ENCODE data around the gene FOXN4. TPM values are rescaled to one million over a fixed set of nuclear protein-coding genes. Genes with fewer than 3 reads are reported as not detected.
"Not testable (repeated sequence)": the region's sequence is repeated elsewhere in the genome, so short reads cannot be mapped to it uniquely, and the experiment has no call there.

The FOXN4 gene
- total and polyA plus RNA-seq, 10 donors: 0.05 TPM; not detected in 9

GRCh38 chr12:109331301-109331952 lies 22.3 kb upstream of the FOXN4 start:
- WGBS, 5 donors: 52 to 75% (median 72%) methylated on average over 7 of the region's 7 CpGs
- Histone ChIP-seq H3K27me3 (replicated peaks in 1 of 7) (no peaks in the 10 kb centered on the region), H3K9me3 (peaks cover 0 to 4% (median 0%) of the 10 kb centered on the region in 8 donors), H3K4me1 (no peaks in the 10 kb centered on the region), H3K27ac (no peak overlapping the region), H3K36me3 (no peaks in the 10 kb centered on the region), H3K4me3 (no peak overlapping the region)
- intact Hi-C loops (cut with DNase I; ENCODE audit: low total_unique reads): no loop called here
- DNase-seq: no peak
- TF ChIP-seq, protein P1, sequence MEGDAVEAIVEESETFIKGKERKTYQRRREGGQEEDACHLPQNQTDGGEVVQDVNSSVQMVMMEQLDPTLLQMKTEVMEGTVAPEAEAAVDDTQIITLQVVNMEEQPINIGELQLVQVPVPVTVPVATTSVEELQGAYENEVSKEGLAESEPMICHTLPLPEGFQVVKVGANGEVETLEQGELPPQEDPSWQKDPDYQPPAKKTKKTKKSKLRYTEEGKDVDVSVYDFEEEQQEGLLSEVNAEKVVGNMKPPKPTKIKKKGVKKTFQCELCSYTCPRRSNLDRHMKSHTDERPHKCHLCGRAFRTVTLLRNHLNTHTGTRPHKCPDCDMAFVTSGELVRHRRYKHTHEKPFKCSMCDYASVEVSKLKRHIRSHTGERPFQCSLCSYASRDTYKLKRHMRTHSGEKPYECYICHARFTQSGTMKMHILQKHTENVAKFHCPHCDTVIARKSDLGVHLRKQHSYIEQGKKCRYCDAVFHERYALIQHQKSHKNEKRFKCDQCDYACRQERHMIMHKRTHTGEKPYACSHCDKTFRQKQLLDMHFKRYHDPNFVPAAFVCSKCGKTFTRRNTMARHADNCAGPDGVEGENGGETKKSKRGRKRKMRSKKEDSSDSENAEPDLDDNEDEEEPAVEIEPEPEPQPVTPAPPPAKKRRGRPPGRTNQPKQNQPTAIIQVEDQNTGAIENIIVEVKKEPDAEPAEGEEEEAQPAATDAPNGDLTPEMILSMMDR (IDR thresholded peaks at IDR 0.05 in 8 of 11, conservative IDR thresholded peaks at IDR 0.05 in 3 of 11): no peak
- TF ChIP-seq POLR2AphosphoS5 (IDR thresholded peaks at IDR 0.05) (no peak), POLR2A (IDR thresholded peaks at IDR 0.05) (no peak)

- Histone ChIP-seq H3K4me1 (no peaks in the 10 kb centered on the region), H3K27me3 (replicated peaks in 1 of 7) (no peaks in the 10 kb centered on the region), H3K9me3 (peaks cover 0 to 4% (median 0%) of the 10 kb centered on the region in 8 donors), H3K4me3 (no peak overlapping the region), H3K36me3 (no peaks in the 10 kb centered on the region), H3K27ac (no peak overlapping the region)
- WGBS, 5 donors: 79 to 88% (median 82%) methylated on average over 16 of the region's 16 CpGs
- DNase-seq: no peak
- intact Hi-C loops (cut with DNase I; ENCODE audit: low total_unique reads): no loop called here
- TF ChIP-seq POLR2A (IDR thresholded peaks at IDR 0.05) (no peak), POLR2AphosphoS5 (IDR thresholded peaks at IDR 0.05) (no peak)
- TF ChIP-seq, protein P1 (IDR thresholded peaks at IDR 0.05 in 8 of 11, conservative IDR thresholded peaks at IDR 0.05 in 3 of 11): no peak
Measured at GRCh38 chr12:109330282-109331230, 21.5 kb upstream of the FOXN4 start.

DNA sequence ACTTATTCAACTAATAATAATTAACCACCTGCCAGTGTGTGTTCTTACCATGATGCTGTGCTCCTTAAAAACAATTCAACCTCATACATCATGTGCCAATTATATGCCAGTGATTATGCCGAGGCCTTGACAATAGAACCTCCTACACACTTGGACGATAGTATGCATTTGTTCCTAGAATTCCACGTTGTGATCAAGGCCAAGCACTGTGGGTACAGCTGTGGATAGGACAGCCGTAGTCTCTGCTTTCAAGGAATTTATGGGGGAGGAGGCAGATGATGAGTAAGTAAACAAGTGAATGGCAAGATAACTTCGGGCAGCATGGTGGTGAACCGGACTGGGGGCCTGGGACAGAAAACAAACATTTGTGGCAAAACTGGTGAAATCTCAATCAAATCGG lies 20.6 kb upstream of the FOXN4 start:
- Histone ChIP-seq H3K36me3 (no peaks in the 10 kb centered on the region), H3K4me1 (no peaks in the 10 kb centered on the region), H3K9me3 (no peaks in the 10 kb centered on the region), H3K27me3 (replicated peaks in 1 of 7) (no peaks in the 10 kb centered on the region), H3K27ac (no peak overlapping the region), H3K4me3 (no peak overlapping the region)
- WGBS, 5 donors: 65 to 83% (median 74%) methylated on average over 7 of the region's 7 CpGs
- no peak for DNase-seq
- TF ChIP-seq, protein P1 (IDR thresholded peaks at IDR 0.05 in 8 of 11, conservative IDR thresholded peaks at IDR 0.05 in 3 of 11): no peak
- TF ChIP-seq POLR2AphosphoS5 (IDR thresholded peaks at IDR 0.05): no peak
- no peak for TF ChIP-seq POLR2A (IDR thresholded peaks at IDR 0.05)
- intact Hi-C loops (cut with DNase I; ENCODE audit: low total_unique reads): no loop called here

- TF ChIP-seq, protein P1 (IDR thresholded peaks at IDR 0.05 in 8 of 11, conservative IDR thresholded peaks at IDR 0.05 in 3 of 11): no peak
- no peak for TF ChIP-seq POLR2A (IDR thresholded peaks at IDR 0.05)
- TF ChIP-seq POLR2AphosphoS5 (IDR thresholded peaks at IDR 0.05): no peak
- WGBS, 5 donors: 70 to 93% (median 80%) methylated on average over 3 of the region's 3 CpGs
- intact Hi-C loops (cut with DNase I; ENCODE audit: low total_unique reads): no loop called here
Measured at GRCh38 chr12:109329003-109329402, 19.9 kb upstream of the FOXN4 start.

GRCh38 chr12:109321294-109321693 lies 12.2 kb upstream of the FOXN4 start:
- 82 to 92% (median 87%) methylated on average over 8 of the region's 8 CpGs for WGBS, 5 donors
- DNase-seq; intact Hi-C loops (cut with DNase I; ENCODE audit: low total_unique reads): not testable (repeated sequence)

More at GRCh38 chr12:109329003-109329402, 19.9 kb upstream of the FOXN4 start:
- Histone ChIP-seq H3K27ac (no peak overlapping the region), H3K4me1 (no peaks in the 10 kb centered on the region), H3K4me3 (no peak overlapping the region), H3K36me3 (no peaks in the 10 kb centered on the region), H3K27me3 (replicated peaks in 1 of 7) (no peaks in the 10 kb centered on the region), H3K9me3 (no peaks in the 10 kb centered on the region)
- DNase-seq: no peak

More at GRCh38 chr12:109321294-109321693, 12.2 kb upstream of the FOXN4 start:
- not testable (repeated sequence) for H3K27ac ChIP-seq, H3K4me3 ChIP-seq, H3K9me3 ChIP-seq, H3K4me1 ChIP-seq, H3K36me3 ChIP-seq
- H3K27me3 ChIP-seq (replicated peaks in 1 of 7): peaks cover 0 to 29% (median 3%) of the 10 kb centered on the region in 7 donors

Data from spleen (tissue), 11 donors.